Neuronal stem cell (in vitro differentiated cells): ENCODE data around the gene MSL3.

Experiments used
- DNase-seq: peaks from one replicate; pipeline ENCODE4 v3.0.0-alpha.2; 2013; ENCODE audit warnings: low spot score
- H2AFZ ChIP-seq: one replicate; pipeline ENCODE4 v1.6.1; 2013; ENCODE audit warnings: mild to moderate bottlenecking, low read length, inconsistent platforms
- H2AK5ac ChIP-seq: 2 replicates; pipeline ENCODE4 v1.6.1; 2013; ENCODE audit warnings: low read depth, mild to moderate bottlenecking, inconsistent platforms, low read length, moderate library complexity, mixed read lengths
- H2BK120ac ChIP-seq: 2 replicates; pipeline ENCODE4 v1.6.1; 2013; ENCODE audit warnings: low read depth, mild to moderate bottlenecking, inconsistent platforms, low read length, moderate library complexity, mixed read lengths
- H2BK12ac ChIP-seq: one replicate; pipeline ENCODE4 v1.6.1; 2013; ENCODE audit warnings: low read length, inconsistent platforms
- H2BK15ac ChIP-seq: 2 replicates; pipeline ENCODE4 v1.6.1; 2013; ENCODE audit warnings: mild to moderate bottlenecking, low read length, inconsistent platforms, mixed read lengths
- H2BK5ac ChIP-seq: one replicate; pipeline ENCODE4 v1.6.1; 2013; ENCODE audit warnings: inconsistent platforms, mild to moderate bottlenecking, low read length, moderate library complexity
- H3K14ac ChIP-seq: one replicate; pipeline ENCODE4 v1.6.1; 2013; ENCODE audit warnings: low read length, inconsistent platforms
- H3K18ac ChIP-seq: 2 replicates; pipeline ENCODE4 v1.6.1; 2013; ENCODE audit warnings: low read length, inconsistent platforms
- H3K23ac ChIP-seq: 2 replicates; pipeline ENCODE4 v1.6.1; 2013; ENCODE audit warnings: low read depth, mild to moderate bottlenecking, mixed read lengths, low read length, inconsistent platforms; ENCODE audit not compliant: poor library complexity
- H3K27ac ChIP-seq: replicated peaks from 3 replicates; pipeline ENCODE4 v1.5.1; 2013; ENCODE audit warnings: low read length, inconsistent platforms
- H3K27me3 ChIP-seq, 3 experiments: 2 replicates each; pipeline ENCODE4 v1.6.1; 2013; ENCODE audit warnings: low read length in 3 of 3, mild to moderate bottlenecking in 2 of 3, inconsistent platforms in 1 of 3, low read depth in 1 of 3, mixed read lengths in 1 of 3, moderate library complexity in 1 of 3; ENCODE audit not compliant: control insufficient read depth in 3 of 3, insufficient read depth in 3 of 3
- H3K36me3 ChIP-seq, 2 donors: replicated peaks in 1 of 2; 2 replicates each; pipeline ENCODE4 v1.6.1; 2013; ENCODE audit warnings: low read length in 2 of 2; ENCODE audit not compliant: control insufficient read depth in 2 of 2, insufficient read depth in 2 of 2
- H3K4ac ChIP-seq: 2 replicates; pipeline ENCODE4 v1.6.1; 2013; ENCODE audit warnings: inconsistent platforms, mild to moderate bottlenecking, low read length, moderate library complexity
- H3K4me1 ChIP-seq, 2 donors: 1 replicate in 1 of 2; 2 replicates in 1 of 2; pipeline ENCODE4 v1.6.1; 2013; ENCODE audit warnings: low read length in 2 of 2, low read depth in 1 of 2; ENCODE audit not compliant: control insufficient read depth in 2 of 2, insufficient read depth in 1 of 2
- H3K4me2 ChIP-seq: one replicate; pipeline ENCODE4 v1.6.1; 2013; ENCODE audit warnings: mild to moderate bottlenecking, low read length, inconsistent platforms; ENCODE audit not compliant: insufficient read depth, poor library complexity, severe bottlenecking
- H3K4me3 ChIP-seq, 2 donors: 2 replicates each; pipeline ENCODE4 v1.5.1; 2013; ENCODE audit warnings: low read length in 2 of 2, mild to moderate bottlenecking in 2 of 2, inconsistent platforms in 1 of 2, moderate library complexity in 1 of 2
- H3K79me1 ChIP-seq: one replicate; pipeline ENCODE4 v1.6.1; 2013; ENCODE audit warnings: low read depth, mild to moderate bottlenecking, inconsistent platforms, low read length, moderate library complexity
- H3K9ac ChIP-seq: one replicate; pipeline ENCODE4 v1.6.1; 2013; ENCODE audit warnings: mild to moderate bottlenecking, low read depth, low read length, inconsistent platforms; ENCODE audit not compliant: poor library complexity
- H3K9me3 ChIP-seq, 2 donors: replicated peaks in 1 of 2; 2 replicates each; pipeline versions ENCODE3 to v1.6.1; 2013; ENCODE audit warnings: low read length in 2 of 2, mild to moderate bottlenecking in 2 of 2, inconsistent platforms in 1 of 2, low read depth in 1 of 2, mixed read lengths in 1 of 2, moderate library complexity in 1 of 2; ENCODE audit not compliant: control insufficient read depth in 2 of 2, insufficient read depth in 1 of 2
- H4K8ac ChIP-seq: one replicate; pipeline ENCODE4 v1.6.1; 2013; ENCODE audit warnings: low read depth, mild to moderate bottlenecking, inconsistent platforms, low read length, moderate library complexity
- H4K91ac ChIP-seq: one replicate; pipeline ENCODE4 v1.6.1; 2013; ENCODE audit warnings: low read length, low read depth, mild to moderate bottlenecking, inconsistent platforms; ENCODE audit not compliant: poor library complexity
- WGBS, 2 donors: extraction: QIAGEN DNeasy Blood & Tissue Kit; methylation state at CpG; one replicate each; pipeline ENCODE4 v1.1.7; 2013; ENCODE audit warnings: missing lambda C conversion rate in 2 of 2, mixed read lengths in 1 of 2; ENCODE audit not compliant: insufficient read length in 2 of 2, insufficient replicate concordance in 1 of 2; ENCODE audit errors: extremely low coverage in 2 of 2; 5-methylcytosine and 5-hydroxymethylcytosine counted together

MSL3 gene

GRCh38 chrX:11740794-11741193, 17.2 kb upstream of the MSL3 start:
- Histone ChIP-seq H3K4me3 (no peak overlapping the region), H3K9ac (no peak overlapping the region), H2BK12ac (no peak overlapping the region), H3K23ac (no peak overlapping the region), H4K91ac (no peak overlapping the region), H3K4me1 (no peaks in the 10 kb centered on the region), H3K27me3 (peaks cover 0 to 10% (median 0%) of the 10 kb centered on the region in 3 experiments), H2BK15ac (no peak overlapping the region), H3K18ac (no peak overlapping the region), H2BK5ac (no peak overlapping the region), H2AK5ac (no peak overlapping the region), H2AFZ (no peak overlapping the region), H4K8ac (no peak overlapping the region), H3K4me2 (no peak overlapping the region), H3K14ac (no peak overlapping the region), H3K79me1 (no peaks in the 10 kb centered on the region), H3K36me3 (no peaks in the 10 kb centered on the region), H3K27ac (no peak overlapping the region), H2BK120ac (no peak overlapping the region), H3K4ac (no peak overlapping the region), H3K9me3 (no peaks in the 10 kb centered on the region)
- 100% methylated on average over 1 of the region's 3 CpGs; no CpG with 5 or more reads in 1 of the 2 donors for WGBS, 2 donors
- no peak for DNase-seq

GRCh38 chrX:11741574-11741973, 16.5 kb upstream of the MSL3 start:
- Histone ChIP-seq H2BK15ac (no peak overlapping the region), H2AFZ (no peak overlapping the region), H3K23ac (no peak overlapping the region), H3K4me1 (no peaks in the 10 kb centered on the region), H4K8ac (no peak overlapping the region), H3K27me3 (peaks cover 0 to 8% (median 0%) of the 10 kb centered on the region in 3 experiments), H3K4me2 (no peak overlapping the region), H2BK5ac (no peak overlapping the region), H3K9ac (no peak overlapping the region), H2BK120ac (no peak overlapping the region), H3K27ac (no peak overlapping the region), H3K9me3 (no peaks in the 10 kb centered on the region), H2BK12ac (no peak overlapping the region), H2AK5ac (no peak overlapping the region), H3K79me1 (no peaks in the 10 kb centered on the region), H3K36me3 (no peaks in the 10 kb centered on the region), H4K91ac (no peak overlapping the region), H3K4ac (no peak overlapping the region), H3K18ac (no peak overlapping the region), H3K4me3 (no peak overlapping the region), H3K14ac (no peak overlapping the region)
- WGBS, 2 donors, result no CpG with 5 or more reads among the region's 2 CpGs
- no peak for DNase-seq

- Histone ChIP-seq H2BK5ac (no peak overlapping the region), H2BK15ac (no peak overlapping the region), H3K4ac (no peak overlapping the region), H3K4me2 (no peak overlapping the region), H3K9ac (no peak overlapping the region), H2BK120ac (no peak overlapping the region), H3K36me3 (no peaks in the 10 kb centered on the region), H3K27me3 (peaks cover 0 to 13% (median 0%) of the 10 kb centered on the region in 3 experiments), H3K79me1 (no peaks in the 10 kb centered on the region), H4K8ac (no peak overlapping the region), H4K91ac (no peak overlapping the region), H3K9me3 (no peaks in the 10 kb centered on the region), H3K23ac (no peak overlapping the region), H2AK5ac (no peak overlapping the region), H3K27ac (no peak overlapping the region), H3K4me3 (no peak overlapping the region), H3K14ac (no peak overlapping the region), H3K18ac (no peak overlapping the region), H2BK12ac (no peak overlapping the region), H3K4me1 (no peaks in the 10 kb centered on the region), H2AFZ (no peak overlapping the region)
- WGBS, 2 donors, result no CpG with 5 or more reads among the region's 2 CpGs
- no peak for DNase-seq
These were observed 12.2 kb upstream of the MSL3 start for GRCh38 chrX:11745881-11746280.

GRCh38 chrX:11750046-11750445, 8.0 kb upstream of the MSL3 start:
- no peak overlapping the region for H4K8ac ChIP-seq
- H2BK12ac ChIP-seq, result no peak overlapping the region
- H3K23ac ChIP-seq, result no peak overlapping the region

More at GRCh38 chrX:11750046-11750445, 8.0 kb upstream of the MSL3 start:
- H3K27ac ChIP-seq, result no peak overlapping the region
- H4K91ac ChIP-seq, result no peak overlapping the region
- H2AK5ac ChIP-seq, result no peak overlapping the region
- H3K36me3 ChIP-seq, result no peaks in the 10 kb centered on the region
- no peaks in the 10 kb centered on the region for H3K79me1 ChIP-seq
- H2BK15ac ChIP-seq, result no peak overlapping the region
- no peak overlapping the region for H3K18ac ChIP-seq
- no peak overlapping the region for H2BK5ac ChIP-seq
- no peak overlapping the region for H3K14ac ChIP-seq
- no peaks in the 10 kb centered on the region for H3K9me3 ChIP-seq
- no peak for DNase-seq
- H3K4me2 ChIP-seq, result no peak overlapping the region
- no peak overlapping the region for H2BK120ac ChIP-seq
- no peak overlapping the region for H3K4me3 ChIP-seq
- H3K27me3 ChIP-seq, result peaks cover 0 to 27% (median 0%) of the 10 kb centered on the region in 3 experiments
- H3K9ac ChIP-seq, result no peak overlapping the region
- no peak overlapping the region for H3K4ac ChIP-seq
- no peaks in the 10 kb centered on the region for H3K4me1 ChIP-seq
- no CpG with 5 or more reads among the region's 4 CpGs for WGBS, 2 donors
- no peak overlapping the region for H2AFZ ChIP-seq
